Coronary artery (tissue), 2 donors: Measurements from ENCODE around the gene FAM83F.

ENCODE experiments used
- DNase-seq: peaks from one replicate; pipeline ENCODE4 v3.0.0-alpha.2; 2017; ENCODE audit warnings: low spot score
- H3K27ac ChIP-seq, 2 donors: fragments of 200-600 bp; sonication (generic); one replicate each; pipeline ENCODE4 v1.5.1; 2016 to 2019
- H3K4me3 ChIP-seq: fragments of 200-600 bp; sonication (generic); 2 replicates; pipeline ENCODE4 v1.5.1; 2016; ENCODE audit warnings: mild to moderate bottlenecking, moderate library complexity
- TF ChIP-seq, protein P1 (sequence below): fragments of 200-600 bp; sonication (generic); IDR thresholded peaks from one replicate; pipeline ENCODE4 v1.5.1; 2019; ENCODE audit warnings: antibody characterized with exemption

The FAM83F gene

DNA sequence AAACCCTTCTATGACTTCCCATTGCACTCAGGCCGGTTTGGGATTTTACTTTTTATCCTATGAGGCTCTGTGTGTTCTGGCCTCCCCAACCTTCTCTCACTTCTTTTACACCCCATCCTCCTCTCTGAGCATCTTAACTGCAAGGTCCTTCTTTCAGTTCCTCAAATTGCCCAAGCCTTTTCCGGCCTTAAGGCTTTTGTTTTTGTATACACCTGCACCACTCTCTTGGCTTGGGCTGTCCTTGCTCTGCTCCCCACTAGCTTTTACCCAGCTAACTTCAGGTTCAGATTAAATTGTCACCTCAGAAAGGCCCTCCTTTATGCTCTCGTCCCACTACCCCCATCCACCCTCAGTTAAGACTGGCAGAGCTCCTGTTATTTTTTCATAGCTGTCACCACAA lies 55.5 kb downstream of the FAM83F start:
- Histone ChIP-seq H3K4me3 (no peak overlapping the region), H3K27ac (no peak overlapping the region)
- DNase-seq, result no peak
- TF ChIP-seq, protein P1, sequence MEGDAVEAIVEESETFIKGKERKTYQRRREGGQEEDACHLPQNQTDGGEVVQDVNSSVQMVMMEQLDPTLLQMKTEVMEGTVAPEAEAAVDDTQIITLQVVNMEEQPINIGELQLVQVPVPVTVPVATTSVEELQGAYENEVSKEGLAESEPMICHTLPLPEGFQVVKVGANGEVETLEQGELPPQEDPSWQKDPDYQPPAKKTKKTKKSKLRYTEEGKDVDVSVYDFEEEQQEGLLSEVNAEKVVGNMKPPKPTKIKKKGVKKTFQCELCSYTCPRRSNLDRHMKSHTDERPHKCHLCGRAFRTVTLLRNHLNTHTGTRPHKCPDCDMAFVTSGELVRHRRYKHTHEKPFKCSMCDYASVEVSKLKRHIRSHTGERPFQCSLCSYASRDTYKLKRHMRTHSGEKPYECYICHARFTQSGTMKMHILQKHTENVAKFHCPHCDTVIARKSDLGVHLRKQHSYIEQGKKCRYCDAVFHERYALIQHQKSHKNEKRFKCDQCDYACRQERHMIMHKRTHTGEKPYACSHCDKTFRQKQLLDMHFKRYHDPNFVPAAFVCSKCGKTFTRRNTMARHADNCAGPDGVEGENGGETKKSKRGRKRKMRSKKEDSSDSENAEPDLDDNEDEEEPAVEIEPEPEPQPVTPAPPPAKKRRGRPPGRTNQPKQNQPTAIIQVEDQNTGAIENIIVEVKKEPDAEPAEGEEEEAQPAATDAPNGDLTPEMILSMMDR, result no peak

DNA sequence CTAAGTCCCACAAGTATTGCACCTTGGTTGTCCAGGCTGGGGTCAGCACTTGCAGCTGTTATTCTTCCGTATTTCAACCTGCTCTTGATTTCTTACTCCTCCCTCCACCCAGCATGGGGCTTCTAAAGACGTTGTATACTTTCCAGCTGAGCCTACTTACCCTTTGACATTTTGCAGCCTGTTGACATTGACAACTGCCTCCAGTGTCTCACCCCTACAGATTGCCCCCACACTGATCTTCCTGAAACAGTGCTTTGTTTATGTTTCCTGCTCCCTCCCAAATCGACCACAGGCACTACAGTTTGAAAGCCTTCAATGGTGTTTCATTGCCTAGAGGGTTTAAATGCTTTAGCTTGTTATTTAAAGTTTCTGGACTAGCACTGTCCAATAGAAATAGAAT lies 56.6 kb downstream of the FAM83F start:
- DNase-seq, result no peak
- Histone ChIP-seq H3K4me3 (no peak overlapping the region), H3K27ac (no peak overlapping the region)
- TF ChIP-seq, protein P1, result no peak

DNA sequence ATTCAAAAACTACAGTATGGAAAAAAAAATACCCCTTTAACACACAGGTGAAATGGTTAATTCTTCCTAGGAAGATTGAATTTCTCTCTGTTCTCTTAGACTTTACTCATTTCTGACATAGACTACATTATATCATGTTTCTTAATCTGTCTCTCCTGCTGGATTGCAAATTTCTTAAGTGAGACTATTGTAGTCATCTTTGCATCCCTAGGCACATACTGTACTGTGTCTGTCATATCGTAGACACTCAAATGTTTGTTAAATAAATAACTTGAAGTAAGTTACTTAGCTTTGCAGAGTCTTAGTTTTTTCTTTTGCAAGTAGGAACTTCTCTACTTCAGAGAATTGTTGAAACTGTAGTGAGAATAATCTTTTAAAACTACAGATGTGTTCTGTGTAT lies 58.7 kb downstream of the FAM83F start:
- Histone ChIP-seq H3K27ac (no peak overlapping the region), H3K4me3 (no peak overlapping the region)
- no peak for DNase-seq
- TF ChIP-seq, protein P1, result no peak

DNA sequence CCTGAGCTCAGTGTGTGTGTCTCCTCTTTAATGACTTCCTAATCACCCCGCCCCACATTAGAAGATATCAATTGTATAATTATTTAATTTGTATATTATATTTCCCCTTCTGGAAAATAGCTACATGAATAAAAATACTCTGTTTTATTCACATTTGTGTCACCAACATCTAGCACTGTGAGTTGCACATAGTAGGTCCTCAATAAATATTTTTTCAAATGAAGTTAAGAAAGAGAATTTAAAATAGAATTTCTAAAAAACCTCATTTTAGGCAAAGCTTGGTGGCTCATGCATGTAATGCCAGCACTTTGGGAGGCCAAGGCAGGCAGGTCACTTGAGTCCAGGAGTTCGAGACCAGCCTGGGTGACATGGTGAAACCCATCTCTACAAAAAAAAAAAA lies 59.7 kb downstream of the FAM83F start:
- TF ChIP-seq, protein P1, result no peak
- DNase-seq, result no peak
- Histone ChIP-seq H3K27ac (no peak overlapping the region), H3K4me3 (no peak overlapping the region)

DNA sequence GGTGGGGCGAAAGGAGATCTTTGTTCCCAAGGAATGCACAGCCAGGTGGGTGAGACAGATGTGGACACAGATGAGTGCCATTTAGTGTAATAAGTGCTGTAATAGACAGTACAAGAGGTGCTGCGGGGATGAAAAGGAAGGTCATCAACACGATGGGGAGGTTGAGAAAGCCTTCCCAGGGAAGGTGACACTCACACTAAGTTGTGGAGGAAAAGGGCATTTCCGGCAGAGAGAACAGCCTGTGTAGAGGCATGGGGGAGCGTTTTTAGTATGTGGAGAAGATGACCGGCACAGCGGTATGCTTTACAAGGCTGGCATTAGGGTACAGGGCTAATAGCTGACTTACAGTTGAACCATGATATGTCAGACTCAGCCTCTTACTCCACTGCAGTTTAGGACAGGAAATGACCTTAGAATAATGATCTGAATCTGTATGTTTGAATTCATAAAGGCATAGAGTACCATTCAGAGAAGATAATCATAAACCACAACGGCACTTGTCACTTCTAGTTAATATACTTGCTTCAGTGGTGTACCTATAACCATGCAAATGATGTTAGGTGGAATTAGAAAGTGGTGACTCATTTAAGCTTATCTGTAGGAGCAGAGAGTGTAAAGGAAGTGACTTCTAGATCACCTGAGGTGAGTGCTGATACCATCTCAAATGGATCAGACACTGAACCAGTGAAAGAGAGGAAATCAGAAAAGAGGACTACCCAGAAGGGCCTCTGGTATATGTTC lies 60.6 kb downstream of the FAM83F start:
- no peak for DNase-seq
- Histone ChIP-seq H3K27ac (no peak overlapping the region), H3K4me3 (no peak overlapping the region)
- TF ChIP-seq, protein P1, result no peak

DNA sequence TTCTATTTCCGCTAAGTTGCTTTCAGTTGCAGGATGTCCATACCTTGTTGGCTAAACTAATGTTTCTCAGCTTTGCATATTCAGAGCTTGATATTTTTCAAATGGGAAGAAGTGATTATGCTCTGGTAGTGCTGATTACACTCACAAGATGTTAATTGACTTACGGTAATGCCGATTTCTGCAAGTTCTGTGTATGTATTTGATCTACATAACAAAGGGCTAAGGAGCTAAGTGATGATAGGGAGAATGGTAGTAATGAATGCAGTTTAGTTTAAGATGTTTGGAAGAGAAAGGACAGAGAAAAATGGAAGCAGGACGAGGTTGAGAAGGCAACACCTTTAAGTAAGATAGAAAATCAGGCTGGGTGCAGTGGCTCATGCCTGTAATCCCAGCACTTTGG lies 61.4 kb downstream of the FAM83F start:
- no peak overlapping the region for H3K27ac ChIP-seq
- TF ChIP-seq, protein P1, result no peak
- DNase-seq, result no peak
- no peak overlapping the region for H3K4me3 ChIP-seq

DNA sequence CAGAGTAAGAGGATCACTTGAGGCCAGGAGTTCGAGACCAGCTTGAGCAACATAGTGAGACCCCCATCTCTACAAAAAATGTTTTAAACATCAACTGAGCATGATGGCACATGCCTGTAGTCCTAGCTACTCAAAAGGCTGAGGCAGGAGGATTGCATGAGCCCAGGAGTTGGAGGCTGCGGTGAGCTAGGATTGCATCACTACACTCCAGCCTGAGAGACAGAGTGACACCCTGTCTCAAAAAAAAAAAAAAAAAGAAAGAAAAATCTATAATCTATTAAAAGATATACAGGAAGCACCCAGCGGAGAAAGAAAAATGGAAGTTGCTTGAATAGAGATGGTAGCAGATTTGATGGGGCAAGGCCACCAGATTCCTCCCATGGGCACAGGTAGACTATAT lies 61.8 kb downstream of the FAM83F start:
- no peak overlapping the region for H3K27ac ChIP-seq
- H3K4me3 ChIP-seq, result no peak overlapping the region
- no peak for DNase-seq
- TF ChIP-seq, protein P1, result no peak
